ENCODE data around the gene PLEKHB2.
"Not testable (repeated sequence)": the region's sequence is repeated elsewhere in the genome, so short reads cannot be mapped to it uniquely, and the experiment has no call there.

Gene PLEKHB2

GRCh38 chr2:131143803-131144202, 38.7 kb downstream of the PLEKHB2 start:
- DNase-seq (ENCODE audit: low read depth) = no peak

GRCh38 chr2:131145040-131145439, 39.9 kb downstream of the PLEKHB2 start:
- DNase-seq (ENCODE audit: low read depth) = no peak

- peak; percentile 18 for DNase-seq (ENCODE audit: low read depth)
Observed at GRCh38 chr2:131146231-131146630, 41.1 kb downstream of the PLEKHB2 start.

- DNase-seq (ENCODE audit: low read depth) = no peak
Observed at GRCh38 chr2:131146749-131147148, 41.6 kb downstream of the PLEKHB2 start.

GRCh38 chr2:131148426-131148825, 43.3 kb downstream of the PLEKHB2 start:
- no peak for DNase-seq (ENCODE audit: low read depth)

GRCh38 chr2:131150109-131150508, 45.0 kb downstream of the PLEKHB2 start:
- DNase-seq (ENCODE audit: low read depth) = not testable (repeated sequence)

- DNase-seq (ENCODE audit: low read depth) = no peak
Observed at GRCh38 chr2:131151398-131151797, 46.3 kb downstream of the PLEKHB2 start.

- DNase-seq (ENCODE audit: low read depth) = no peak
Observed at GRCh38 chr2:131152074-131152473, 46.9 kb downstream of the PLEKHB2 start.

GRCh38 chr2:131153529-131153928, 48.4 kb downstream of the PLEKHB2 start:
- no peak for DNase-seq (ENCODE audit: low read depth)

GRCh38 chr2:131154071-131154531, 49.0 kb downstream of the PLEKHB2 start:
- DNase-seq (ENCODE audit: low read depth) = peak; percentile 12

- DNase-seq (ENCODE audit: low read depth) = no peak
Observed at GRCh38 chr2:131154647-131155046, 49.5 kb downstream of the PLEKHB2 start.

GRCh38 chr2:131155208-131155855, 50.2 kb downstream of the PLEKHB2 start:
- DNase-seq (ENCODE audit: low read depth) = no peak

GRCh38 chr2:131156452-131157149, 51.5 kb downstream of the PLEKHB2 start:
- no peak for DNase-seq (ENCODE audit: low read depth)

GRCh38 chr2:131165562-131165961, 60.4 kb downstream of the PLEKHB2 start:
- DNase-seq (ENCODE audit: low read depth) = not testable (repeated sequence)

- DNase-seq (ENCODE audit: low read depth) = no peak
Observed at GRCh38 chr2:131168538-131168937, 63.4 kb downstream of the PLEKHB2 start.

GRCh38 chr2:131178050-131178449, 72.9 kb downstream of the PLEKHB2 start:
- not testable (repeated sequence) for DNase-seq (ENCODE audit: low read depth)

GRCh38 chr2:131178721-131179418, 73.7 kb downstream of the PLEKHB2 start:
- not testable (repeated sequence) for DNase-seq (ENCODE audit: low read depth)

GRCh38 chr2:131181451-131181850, 76.3 kb downstream of the PLEKHB2 start:
- not testable (repeated sequence) for DNase-seq (ENCODE audit: low read depth)

GRCh38 chr2:131193421-131193820, 88.3 kb downstream of the PLEKHB2 start:
- not testable (repeated sequence) for DNase-seq (ENCODE audit: low read depth)

GRCh38 chr2:131196186-131196585, 91.0 kb downstream of the PLEKHB2 start:
- DNase-seq (ENCODE audit: low read depth) = not testable (repeated sequence)
